ENCODE results near the gene LIN52. TPM values are rescaled to one million over a fixed set of nuclear protein-coding genes. Genes with fewer than 3 reads are reported as not detected.

LIN52 gene
- total and polyA plus RNA-seq, 2 of the 8 experiments (the other 6 are each of a cell fraction or from before 2014, with no cell fraction given), result 6.8 to 11.6 TPM

DNA sequence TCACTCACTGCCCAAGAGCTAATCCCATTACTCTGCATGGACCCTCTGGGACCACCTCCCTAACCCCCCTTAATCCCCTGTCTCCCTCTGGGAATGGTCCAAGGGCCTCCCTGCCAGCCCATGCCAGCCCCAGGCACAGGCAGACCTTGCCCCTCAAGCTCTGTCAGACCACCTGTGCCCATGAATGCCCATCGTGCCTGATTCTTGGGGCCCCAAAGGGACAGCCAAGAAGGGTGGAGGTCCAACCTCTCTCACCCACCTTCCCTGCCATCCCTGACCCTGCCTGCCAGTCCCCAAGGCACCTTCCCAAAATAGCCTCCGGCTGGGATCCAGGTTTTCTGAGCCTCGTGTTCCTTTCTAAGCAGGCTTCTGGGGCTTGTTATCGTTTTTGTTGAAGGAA, 133.7 kb downstream of the LIN52 start (continued):
- TF ChIP-seq, protein P1, sequence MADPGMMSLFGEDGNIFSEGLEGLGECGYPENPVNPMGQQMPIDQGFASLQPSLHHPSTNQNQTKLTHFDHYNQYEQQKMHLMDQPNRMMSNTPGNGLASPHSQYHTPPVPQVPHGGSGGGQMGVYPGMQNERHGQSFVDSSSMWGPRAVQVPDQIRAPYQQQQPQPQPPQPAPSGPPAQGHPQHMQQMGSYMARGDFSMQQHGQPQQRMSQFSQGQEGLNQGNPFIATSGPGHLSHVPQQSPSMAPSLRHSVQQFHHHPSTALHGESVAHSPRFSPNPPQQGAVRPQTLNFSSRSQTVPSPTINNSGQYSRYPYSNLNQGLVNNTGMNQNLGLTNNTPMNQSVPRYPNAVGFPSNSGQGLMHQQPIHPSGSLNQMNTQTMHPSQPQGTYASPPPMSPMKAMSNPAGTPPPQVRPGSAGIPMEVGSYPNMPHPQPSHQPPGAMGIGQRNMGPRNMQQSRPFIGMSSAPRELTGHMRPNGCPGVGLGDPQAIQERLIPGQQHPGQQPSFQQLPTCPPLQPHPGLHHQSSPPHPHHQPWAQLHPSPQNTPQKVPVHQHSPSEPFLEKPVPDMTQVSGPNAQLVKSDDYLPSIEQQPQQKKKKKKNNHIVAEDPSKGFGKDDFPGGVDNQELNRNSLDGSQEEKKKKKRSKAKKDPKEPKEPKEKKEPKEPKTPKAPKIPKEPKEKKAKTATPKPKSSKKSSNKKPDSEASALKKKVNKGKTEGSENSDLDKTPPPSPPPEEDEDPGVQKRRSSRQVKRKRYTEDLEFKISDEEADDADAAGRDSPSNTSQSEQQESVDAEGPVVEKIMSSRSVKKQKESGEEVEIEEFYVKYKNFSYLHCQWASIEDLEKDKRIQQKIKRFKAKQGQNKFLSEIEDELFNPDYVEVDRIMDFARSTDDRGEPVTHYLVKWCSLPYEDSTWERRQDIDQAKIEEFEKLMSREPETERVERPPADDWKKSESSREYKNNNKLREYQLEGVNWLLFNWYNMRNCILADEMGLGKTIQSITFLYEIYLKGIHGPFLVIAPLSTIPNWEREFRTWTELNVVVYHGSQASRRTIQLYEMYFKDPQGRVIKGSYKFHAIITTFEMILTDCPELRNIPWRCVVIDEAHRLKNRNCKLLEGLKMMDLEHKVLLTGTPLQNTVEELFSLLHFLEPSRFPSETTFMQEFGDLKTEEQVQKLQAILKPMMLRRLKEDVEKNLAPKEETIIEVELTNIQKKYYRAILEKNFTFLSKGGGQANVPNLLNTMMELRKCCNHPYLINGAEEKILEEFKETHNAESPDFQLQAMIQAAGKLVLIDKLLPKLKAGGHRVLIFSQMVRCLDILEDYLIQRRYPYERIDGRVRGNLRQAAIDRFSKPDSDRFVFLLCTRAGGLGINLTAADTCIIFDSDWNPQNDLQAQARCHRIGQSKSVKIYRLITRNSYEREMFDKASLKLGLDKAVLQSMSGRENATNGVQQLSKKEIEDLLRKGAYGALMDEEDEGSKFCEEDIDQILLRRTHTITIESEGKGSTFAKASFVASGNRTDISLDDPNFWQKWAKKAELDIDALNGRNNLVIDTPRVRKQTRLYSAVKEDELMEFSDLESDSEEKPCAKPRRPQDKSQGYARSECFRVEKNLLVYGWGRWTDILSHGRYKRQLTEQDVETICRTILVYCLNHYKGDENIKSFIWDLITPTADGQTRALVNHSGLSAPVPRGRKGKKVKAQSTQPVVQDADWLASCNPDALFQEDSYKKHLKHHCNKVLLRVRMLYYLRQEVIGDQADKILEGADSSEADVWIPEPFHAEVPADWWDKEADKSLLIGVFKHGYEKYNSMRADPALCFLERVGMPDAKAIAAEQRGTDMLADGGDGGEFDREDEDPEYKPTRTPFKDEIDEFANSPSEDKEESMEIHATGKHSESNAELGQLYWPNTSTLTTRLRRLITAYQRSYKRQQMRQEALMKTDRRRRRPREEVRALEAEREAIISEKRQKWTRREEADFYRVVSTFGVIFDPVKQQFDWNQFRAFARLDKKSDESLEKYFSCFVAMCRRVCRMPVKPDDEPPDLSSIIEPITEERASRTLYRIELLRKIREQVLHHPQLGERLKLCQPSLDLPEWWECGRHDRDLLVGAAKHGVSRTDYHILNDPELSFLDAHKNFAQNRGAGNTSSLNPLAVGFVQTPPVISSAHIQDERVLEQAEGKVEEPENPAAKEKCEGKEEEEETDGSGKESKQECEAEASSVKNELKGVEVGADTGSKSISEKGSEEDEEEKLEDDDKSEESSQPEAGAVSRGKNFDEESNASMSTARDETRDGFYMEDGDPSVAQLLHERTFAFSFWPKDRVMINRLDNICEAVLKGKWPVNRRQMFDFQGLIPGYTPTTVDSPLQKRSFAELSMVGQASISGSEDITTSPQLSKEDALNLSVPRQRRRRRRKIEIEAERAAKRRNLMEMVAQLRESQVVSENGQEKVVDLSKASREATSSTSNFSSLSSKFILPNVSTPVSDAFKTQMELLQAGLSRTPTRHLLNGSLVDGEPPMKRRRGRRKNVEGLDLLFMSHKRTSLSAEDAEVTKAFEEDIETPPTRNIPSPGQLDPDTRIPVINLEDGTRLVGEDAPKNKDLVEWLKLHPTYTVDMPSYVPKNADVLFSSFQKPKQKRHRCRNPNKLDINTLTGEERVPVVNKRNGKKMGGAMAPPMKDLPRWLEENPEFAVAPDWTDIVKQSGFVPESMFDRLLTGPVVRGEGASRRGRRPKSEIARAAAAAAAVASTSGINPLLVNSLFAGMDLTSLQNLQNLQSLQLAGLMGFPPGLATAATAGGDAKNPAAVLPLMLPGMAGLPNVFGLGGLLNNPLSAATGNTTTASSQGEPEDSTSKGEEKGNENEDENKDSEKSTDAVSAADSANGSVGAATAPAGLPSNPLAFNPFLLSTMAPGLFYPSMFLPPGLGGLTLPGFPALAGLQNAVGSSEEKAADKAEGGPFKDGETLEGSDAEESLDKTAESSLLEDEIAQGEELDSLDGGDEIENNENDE (IDR thresholded peaks at IDR 0.05; ENCODE audit: insufficient replicate concordance, low read length), result no peak
- no peak for TF ChIP-seq TEAD4 (IDR thresholded peaks at IDR 0.05; ENCODE audit: low read depth, low read length)
- no peak for TF ChIP-seq HDAC2 (IDR thresholded peaks at IDR 0.05; ENCODE audit: borderline replicate concordance in 1 of 2, low read depth in 2 of 2, low read length in 2 of 2)
- no peak for TF ChIP-seq JUND (IDR thresholded peaks at IDR 0.05; ENCODE audit: low read length)
- TF ChIP-seq, protein P2, sequence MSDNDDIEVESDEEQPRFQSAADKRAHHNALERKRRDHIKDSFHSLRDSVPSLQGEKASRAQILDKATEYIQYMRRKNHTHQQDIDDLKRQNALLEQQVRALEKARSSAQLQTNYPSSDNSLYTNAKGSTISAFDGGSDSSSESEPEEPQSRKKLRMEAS (IDR thresholded peaks at IDR 0.05), result no peak
- no peak for TF ChIP-seq GABPA (IDR thresholded peaks at IDR 0.05; ENCODE audit: borderline replicate concordance, insufficient read depth, low read length)
- no peak for TF ChIP-seq SIN3A (conservative IDR thresholded peaks at IDR 0.05 in 1 of 2, IDR thresholded peaks at IDR 0.05 in 1 of 2; ENCODE audit: low read depth in 1 of 2, low read length in 2 of 2)

Measured in H1 (cell line).